Measurements from ENCODE around the gene UBR4.
"Not testable (repeated sequence)": the region's sequence is repeated elsewhere in the genome, so short reads cannot be mapped to it uniquely, and the experiment has no call there.

UBR4 gene

DNA sequence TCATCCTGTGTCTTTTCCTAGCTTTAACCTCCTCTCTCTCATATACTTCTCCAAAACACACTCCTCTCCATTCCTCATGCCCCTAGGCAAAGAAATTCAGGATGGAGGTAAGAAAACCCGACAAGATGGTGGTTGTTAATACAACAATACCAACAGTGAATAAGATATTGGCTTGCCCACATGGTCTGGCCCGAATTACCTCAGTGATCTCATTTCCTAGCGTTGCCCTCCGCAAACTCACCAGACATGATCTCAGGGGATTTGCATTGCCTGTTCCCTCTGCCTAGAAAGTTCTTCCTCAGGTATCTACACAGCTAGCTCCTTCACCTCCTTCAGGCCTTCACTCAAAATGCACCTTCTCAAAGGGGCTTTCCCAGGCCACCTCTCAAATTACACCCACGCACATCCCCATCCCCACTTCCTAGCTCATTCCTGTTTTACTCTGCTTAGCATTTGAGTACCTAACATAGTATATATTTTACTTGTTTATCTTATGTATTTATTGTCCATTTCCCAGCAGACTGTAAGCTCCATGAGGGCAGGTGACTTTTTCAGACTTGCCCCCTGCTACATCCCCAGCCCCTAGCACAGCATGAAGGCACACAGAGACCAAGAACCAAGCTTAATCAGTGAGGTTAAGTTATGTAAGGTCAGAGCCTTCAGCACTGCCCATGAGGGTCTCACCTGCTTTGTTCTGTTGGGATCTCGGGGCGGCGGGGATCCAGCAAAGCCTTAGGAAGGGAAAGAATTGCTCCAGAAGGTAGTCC is 10.2 kb upstream of the UBR4 start:
- no peak for DNase-seq (ENCODE audit: low spot score)

DNA sequence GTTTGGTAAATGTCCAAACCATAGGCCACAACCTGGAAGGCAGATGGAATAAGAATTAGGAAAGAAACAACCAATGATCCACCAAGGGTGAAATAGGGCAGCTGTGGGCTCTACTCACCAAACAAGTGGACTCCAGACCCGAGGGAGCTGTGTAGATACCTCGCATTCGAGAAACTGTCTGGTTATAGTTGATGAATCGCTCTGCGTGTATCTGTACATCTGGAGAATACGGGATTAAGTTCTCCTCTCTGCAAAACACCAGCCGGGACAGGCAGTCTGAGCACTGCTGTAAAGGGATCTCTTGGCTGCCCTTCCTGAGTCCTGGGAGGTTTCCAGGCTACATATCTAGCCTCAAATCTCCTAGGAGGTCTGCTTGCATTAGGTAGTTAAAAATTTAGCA is 9.4 kb upstream of the UBR4 start:
- no peak for DNase-seq (ENCODE audit: low spot score)

DNA sequence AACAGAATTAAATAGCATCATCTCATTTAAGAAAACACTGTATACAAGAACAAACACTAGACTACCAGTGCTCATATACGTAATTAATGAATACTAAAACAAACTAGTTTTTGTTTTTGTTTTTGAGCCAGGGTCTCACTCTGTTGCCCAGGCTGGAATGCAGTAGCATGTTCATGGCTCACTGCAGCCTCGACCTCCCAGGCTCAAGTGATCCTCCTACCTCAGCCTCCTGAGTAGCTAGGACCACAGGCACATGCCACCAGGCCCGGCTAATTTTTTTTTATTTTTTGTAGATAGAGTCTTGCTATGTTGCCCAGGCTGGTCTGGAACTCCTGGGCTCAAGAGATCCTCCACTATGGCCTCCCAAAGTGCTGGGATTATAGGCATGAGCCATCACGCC is 6.5 kb upstream of the UBR4 start:
- not testable (repeated sequence) for DNase-seq (ENCODE audit: low spot score)

DNA sequence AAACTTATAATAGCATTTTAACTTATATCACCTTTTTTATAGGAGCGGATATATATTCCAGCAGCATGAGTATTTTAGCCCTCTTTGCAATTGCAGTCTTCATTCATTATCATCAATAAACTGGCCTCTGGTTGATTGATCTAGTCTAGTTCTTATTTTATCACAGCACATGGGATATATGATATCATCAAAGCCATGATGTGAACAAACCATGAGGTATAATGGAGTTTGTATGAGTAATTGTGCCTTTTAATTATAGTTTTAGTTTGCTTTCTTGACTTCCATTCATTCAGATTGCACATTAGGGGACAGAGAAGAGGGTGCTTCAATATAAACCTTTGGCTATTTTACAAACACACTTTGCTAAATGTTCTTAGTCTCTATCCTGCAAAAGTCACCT is 3.5 kb upstream of the UBR4 start:
- no peak for DNase-seq (ENCODE audit: low spot score)

DNA sequence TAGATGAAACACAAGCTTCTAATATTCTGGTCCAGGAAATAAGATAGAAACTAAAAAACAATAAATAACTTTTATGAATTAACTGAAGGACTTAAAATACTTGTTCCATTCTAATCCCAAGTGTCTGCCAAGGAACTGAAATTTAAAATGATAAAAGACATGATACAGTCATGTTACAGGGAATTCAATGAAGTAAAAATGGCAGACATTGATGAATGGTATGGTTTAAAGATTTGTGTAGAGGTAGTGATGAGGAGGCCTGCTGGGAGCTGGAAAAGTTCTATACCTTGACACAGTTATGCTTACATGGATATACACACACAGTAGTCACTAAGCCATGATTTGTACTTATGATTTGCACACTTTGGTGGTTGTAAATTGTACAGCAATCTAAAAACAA is 2.1 kb upstream of the UBR4 start:
- no peak for DNase-seq (ENCODE audit: low spot score)

DNA sequence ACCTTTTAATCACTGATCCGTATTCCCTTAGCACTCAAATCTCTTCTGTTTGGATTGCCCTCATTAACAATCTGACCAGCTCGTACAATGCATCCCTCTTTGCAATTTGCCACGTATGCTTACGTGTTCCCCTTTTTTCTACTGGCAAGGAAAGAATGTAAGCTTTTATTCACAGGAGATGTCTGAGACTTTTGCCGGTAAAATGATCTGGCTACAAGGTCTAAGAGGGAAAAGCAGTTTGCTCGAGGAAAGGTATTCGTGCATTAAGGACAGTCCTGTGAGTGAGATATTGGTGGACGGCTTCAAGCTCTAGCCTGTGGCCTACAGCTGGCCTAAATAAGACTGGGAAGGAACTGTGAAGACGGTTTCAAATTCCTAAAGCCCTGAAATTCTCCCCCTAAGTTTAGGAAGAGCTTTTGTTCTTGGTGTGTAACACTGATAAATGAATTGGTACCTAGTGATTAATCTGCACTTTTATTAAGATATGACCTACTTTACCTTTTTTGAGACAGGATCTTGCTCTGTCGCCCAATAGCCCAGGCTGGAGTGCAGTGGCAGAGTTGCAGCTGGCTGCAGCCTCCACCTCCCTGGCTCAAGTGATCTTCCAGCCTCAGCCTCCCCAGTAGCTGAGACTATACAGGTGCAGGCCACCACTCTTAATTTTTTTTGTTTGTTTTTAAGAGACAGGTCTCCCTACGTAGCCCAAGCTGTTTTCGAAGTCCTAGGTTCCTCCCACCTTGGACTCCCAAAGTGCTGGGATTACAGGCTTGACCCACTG is 895 bp upstream of the UBR4 start:
- DNase-seq (ENCODE audit: low spot score): no peak

DNA sequence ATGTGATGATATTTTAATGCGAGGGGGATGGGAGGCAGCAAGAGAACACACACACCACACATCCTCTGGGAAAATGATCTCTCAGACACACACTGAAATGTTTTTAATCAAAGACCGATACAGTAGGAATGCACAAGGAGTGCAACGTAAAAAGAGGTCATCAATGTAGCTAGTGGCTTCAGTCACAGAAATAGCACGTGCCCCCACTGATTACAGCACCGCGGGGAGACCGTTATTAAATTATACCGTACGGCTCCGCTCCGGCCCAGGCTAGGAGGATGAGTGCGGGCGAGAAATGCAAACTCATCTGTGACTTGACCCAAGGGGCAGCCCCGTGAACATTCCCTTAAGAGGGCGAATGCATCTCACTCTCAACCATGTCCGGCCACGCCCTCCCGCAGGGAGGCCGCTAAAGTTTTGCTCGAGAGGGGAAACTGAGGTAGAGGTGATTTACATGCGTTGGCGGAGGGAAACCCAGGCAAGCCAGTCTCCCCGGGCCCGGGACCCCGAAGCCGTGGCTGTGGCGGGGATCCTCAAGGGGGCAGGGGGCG is 552 bp downstream of the UBR4 start:
- peak; percentile 19 for DNase-seq (ENCODE audit: low spot score)

DNA sequence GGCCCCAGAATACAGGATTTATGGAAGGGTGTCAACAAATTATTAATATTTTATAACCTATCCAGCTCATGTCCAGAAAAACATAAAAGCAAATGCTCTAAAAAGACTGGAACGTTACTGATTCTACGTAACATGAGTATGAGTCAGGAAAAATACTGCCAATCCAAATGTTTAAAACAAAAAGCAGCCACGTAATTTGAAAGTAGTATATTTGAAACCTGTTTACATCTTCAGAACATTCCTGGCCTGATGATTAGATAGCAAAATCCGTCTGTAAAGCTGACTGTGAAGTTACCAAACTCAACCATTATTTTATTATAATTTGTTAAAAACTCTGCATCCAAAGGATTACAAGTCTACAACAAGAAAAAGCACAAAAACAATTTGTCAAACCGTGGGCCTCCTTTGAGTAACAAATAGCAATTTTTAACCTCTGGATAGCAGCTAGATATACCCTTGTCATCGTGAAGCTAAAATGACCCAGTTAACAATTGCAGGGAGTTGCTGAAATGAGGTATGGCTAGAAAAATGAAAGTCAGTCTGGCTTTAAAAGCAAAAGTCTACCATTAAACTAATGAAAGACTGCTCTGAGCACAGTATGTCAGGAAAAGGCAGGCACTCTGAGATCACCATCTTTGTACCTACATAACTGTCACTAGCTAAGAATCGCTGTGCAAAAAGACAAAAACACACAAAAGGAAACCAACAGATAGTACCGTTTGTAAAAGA is 1.2 kb downstream of the UBR4 start:
- DNase-seq (ENCODE audit: low spot score): no peak

DNA sequence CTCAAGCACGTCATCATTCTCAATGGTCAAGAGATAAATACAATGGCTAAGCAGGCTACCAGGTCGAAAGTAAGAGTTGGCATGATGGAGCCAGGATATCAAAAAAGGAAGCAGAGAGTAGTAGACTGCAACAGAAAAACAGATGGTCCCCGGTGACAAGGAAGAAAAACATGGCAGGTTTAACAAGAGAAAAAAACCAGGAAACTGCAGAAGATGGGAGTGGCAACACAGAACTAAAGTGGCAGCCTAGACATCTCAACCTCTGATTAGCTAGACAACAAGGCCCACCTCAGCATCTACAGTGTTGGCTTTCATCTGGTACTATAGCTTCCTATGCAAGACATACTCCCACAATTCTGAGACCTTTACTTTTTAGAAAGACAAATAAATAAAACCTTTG is 3.1 kb downstream of the UBR4 start:
- DNase-seq (ENCODE audit: low spot score): no peak

DNA sequence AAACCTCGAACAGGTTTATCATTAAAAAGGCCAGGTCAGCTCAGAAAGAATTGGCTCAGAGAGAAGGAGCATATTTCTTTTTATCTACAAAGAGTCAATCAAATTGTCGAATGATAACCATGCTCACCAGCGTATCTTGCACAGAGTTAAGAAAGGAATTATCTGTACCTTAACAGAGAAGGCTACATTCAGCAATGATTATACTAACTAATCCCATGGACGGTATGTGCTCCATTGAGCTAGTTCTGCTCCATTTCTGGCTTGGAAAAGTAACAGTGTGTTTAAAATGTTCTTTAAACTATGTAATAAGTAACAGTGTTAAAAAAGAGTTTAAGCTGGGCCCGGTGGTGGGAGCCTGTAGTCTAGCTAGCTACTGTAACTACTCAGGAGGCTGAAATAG is 4.2 kb downstream of the UBR4 start:
- DNase-seq (ENCODE audit: low spot score): no peak

DNA sequence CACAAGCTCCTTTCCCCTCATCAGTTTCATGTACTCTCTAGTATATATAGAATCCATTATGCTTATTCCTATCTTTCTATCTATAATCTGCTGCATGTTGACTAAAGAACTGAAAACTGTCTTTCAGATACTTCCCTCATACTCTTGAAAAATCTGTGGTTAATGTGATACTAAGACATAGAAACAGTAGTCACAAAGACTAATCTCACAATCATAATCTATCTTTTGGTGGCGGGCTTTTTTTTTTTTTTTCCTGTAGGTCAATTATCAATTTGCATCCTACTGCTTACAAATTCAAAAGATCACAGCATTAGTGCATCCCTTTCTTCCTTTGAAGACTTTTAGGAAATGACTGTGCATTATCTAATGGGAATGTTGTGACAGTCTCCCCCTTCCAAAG is 4.7 kb downstream of the UBR4 start:
- DNase-seq (ENCODE audit: low spot score): no peak

DNA sequence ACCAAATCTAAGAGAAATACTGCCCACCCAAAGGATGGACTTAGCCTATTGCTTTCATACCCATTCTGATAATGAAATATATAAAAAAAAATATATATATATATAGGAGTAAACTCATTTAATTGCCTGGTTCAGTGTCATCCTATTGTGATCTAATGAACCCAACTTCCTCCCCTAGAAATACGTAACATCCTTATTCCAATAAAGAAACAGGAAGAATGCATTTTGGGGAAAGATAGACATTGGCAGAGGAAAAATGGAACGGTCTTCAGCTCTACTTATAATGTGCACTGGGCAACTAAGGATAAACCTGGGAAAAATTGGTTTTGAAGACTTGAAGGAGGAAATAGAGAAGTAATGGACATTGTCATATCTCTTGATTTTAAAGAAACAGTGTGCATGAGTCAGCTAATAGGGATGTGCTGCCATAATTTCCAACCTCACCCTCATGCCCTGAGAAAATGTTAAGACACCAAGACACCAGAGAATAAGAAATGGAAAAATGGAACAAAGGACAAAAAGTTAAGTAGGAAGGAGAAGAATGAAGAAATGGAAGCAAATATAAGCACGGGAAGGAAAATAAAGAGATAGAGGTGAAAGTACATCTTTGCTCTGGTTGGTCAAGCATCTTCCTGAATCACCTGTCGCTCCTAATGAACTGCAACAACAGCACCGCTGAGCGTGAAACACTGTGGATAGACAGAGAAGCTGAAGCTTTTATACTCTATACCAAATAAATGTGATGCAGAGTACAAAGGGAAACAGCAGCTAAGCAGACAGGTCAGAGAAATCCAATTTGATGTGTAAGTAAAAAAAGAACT is 5.4 kb downstream of the UBR4 start:
- no peak for DNase-seq (ENCODE audit: low spot score)

DNA sequence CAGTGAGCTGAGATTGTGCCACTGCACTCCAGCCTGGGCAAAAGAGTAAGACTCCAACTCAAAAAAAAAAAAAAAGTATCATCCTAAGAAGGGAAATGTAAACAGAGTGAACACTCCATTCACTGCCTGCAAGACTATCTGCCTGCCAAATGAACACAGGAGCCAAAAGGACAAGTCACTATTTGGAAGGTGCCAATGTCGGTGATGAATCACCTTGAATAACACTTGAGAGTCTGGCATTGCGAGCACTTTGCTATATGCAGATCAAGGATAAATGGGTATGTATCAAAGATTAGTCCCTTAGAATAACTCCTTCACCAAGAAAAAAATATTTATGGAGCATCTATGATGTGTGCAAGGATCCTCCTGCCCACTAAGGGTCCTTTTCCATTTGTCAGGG is 6.6 kb downstream of the UBR4 start:
- no peak for DNase-seq (ENCODE audit: low spot score)

DNA sequence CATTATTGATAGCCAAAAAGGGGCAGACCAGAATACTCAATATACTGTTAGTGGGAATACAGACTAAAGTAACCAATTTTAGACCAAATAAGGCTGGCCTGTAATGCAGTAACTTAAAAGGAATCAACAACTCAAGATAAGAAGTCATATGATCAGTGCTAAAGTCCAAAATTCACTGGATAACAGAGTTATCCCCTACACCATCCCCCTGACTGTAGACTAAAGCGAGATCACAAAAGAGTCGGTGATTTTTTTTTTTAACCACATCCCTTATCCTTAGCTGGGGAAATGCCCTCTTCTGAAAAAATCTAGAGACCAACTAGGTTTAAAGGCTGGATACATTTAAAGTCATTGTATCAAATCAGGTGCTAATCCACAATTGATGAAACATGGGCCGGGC is 7.7 kb downstream of the UBR4 start:
- DNase-seq (ENCODE audit: low spot score): no peak

DNA sequence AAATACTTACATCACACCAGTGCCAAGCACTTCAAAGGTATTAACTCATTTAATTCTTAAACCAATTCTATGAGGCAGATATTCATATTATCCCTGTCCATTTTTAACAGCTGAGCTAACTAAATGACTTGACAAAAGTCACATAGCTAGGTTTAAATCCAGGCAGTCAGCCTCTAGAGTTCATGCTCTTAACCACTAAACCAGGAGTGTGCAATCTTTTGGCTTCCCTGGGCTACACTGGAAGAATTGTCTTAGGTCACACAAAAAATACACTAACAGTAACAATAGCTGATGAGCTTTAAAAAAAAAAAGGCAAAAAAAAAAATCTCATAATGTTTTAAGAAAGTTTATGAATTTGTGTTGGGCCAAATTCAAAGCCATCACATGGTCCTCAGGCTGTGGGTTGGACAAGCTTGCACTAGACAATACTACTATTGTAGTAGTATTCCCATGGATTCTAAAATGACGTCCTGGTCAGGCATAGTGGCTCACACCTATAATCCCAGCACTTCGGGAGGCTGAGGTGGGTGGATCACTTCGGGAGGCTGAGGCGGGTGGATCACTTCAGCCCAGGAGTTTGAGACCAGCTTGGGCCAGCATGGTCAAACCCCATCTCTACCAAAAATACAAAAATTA is 10.0 kb downstream of the UBR4 start:
- no peak for DNase-seq (ENCODE audit: low spot score)

DNA sequence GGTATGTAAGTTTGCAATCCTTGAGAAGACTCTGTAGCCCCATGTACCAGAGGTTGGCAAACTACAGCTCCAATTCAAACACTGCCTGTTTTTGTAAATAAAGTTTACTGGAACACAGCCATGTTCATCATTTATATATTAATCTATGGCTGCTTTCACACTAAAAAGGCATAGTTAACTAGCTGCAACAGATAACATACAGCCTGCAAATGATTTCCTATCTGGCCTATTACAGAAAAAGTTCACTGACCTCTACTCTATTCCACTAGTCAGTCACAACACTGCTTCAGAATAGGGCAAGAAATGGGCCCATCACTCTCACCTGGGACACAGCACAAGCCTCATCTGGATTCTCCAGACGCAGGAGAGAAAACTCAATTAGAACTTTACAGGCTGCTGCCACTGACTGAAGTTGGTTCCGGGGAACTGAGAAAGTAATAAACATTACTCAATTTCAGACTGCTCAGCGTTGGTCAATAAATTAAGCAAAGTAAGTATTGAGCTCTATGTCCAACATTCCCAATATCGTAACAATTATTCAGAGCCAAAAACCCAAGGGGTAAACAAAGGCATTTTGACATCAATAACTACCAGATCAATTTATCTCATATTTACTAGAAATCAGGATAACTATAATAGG is 10.6 kb downstream of the UBR4 start:
- DNase-seq (ENCODE audit: low spot score): no peak

DNA sequence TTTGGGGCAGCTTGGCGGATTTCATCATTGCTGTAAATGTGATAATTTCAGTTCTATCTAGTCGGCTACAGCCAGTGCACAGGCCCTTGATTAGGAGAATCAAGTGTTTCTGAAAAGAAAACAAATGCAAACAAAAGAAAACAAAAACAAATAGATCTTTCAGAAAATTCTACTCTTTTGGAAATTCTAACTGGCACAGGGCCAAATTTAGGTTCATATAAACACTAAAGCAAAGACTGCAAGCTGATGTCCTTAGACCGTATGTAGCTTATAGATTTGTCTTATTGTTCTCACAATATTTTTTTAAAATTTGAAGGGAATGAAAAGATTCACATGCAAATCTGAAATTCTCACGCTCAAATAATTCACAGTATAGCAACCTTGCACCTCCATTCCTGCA is 11.2 kb downstream of the UBR4 start:
- no peak for DNase-seq (ENCODE audit: low spot score)

DNA sequence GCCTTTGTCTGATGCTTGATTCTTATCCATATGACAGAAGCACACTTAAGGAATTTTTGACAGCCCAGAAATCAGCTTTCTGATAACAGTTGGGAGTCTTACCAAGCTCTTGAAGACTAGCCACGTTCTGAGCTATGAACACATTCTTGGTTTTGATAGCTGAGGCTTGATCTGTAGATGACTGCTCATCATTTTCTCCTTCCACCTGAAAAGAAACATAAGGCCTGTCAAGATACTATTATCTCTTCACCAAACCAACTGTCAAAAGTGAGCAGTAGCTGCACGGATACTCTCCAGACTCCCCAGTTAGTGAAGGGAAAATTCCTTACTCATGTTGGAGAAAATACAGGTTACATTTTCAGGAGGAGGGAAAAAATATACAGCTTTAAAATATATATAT is 12.2 kb downstream of the UBR4 start:
- DNase-seq (ENCODE audit: low spot score): no peak

DNA sequence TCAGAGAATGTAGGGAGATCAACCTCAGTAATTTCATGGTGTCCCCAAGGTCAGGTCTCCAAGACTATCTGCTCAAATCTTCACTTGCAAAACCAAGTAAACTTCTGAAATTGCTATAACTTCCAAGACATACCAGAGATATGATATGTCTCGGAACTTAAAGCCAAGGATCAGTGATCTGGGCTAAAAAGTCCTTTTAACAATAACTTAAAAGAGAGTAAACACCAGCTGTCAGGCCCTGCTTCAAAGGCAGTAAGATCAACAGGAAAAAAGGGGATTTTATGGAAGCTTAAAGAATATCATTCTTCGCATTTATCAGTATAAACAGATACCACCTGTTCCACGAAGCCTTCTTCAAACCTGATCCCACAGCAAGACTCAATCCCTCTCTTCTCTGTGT is 13.7 kb downstream of the UBR4 start:
- no peak for DNase-seq (ENCODE audit: low spot score)

DNA sequence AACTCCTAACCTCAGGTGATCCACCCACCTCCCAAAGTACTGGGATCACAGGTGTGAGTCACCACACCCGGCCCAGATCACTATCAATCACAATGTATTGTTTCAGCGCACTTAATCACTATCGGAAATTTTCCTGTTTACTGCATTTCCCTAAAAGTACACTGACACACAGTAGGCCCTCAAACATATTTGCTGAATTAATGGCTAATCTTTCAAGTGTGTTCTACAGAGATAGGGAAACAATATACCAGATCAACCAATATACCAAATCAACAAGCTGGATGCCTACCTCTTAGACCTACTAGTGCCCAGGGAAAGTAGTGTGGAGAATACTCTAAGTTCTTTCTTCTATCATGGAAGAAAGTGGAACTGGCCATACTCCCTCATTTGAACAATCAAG is 17.1 kb downstream of the UBR4 start:
- no peak for DNase-seq (ENCODE audit: low spot score)

DNA sequence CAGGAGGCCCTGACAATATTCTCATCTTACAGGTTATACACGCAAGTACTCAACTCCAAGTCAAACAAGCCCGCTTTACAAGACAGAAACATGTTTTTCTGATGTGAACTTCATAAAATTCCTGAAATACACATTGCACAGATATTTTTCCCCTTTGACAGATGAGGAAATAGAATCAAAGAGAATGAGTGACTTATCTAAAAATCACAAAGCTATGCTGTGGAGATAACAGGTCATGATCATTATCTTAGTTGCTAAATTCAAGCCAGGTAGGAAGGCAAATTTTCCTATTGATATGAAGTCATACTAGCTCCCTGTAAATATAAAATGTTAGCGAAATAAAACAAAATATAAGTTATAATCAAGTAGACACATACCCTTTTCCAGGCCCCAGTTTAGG is 18.3 kb downstream of the UBR4 start:
- DNase-seq (ENCODE audit: low spot score): no peak
